GM12872 (cell line): ENCODE measurements around the gene EZR.

Experiments used
- TF ChIP-seq, protein P1 (sequence below): IDR thresholded peaks from 3 replicates; pipeline ENCODE4 v1.5.1; 2011; ENCODE audit warnings: low read depth, mild to moderate bottlenecking, low read length, moderate library complexity; ENCODE audit not compliant: insufficient read depth

EZR gene

DNA sequence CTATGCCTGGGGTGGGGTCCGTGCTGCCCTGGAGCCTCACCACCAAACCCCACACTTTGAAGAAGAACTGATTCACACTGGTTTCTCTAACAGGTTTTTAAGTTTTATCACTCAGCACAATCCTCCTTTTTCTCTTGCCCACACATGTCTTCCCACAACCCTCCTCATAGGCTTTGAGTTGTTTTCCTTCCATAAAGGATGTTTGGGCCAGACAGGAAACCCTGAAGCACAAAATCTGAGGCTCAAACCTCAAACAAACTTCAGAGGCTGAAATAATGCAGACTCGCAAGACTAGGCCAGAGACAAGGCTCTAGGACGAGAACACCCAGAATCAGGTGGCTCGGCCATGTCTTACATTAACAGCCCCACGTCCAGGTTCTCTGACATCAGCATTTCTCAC is 35.3 kb downstream of the EZR start:
- TF ChIP-seq, protein P1, sequence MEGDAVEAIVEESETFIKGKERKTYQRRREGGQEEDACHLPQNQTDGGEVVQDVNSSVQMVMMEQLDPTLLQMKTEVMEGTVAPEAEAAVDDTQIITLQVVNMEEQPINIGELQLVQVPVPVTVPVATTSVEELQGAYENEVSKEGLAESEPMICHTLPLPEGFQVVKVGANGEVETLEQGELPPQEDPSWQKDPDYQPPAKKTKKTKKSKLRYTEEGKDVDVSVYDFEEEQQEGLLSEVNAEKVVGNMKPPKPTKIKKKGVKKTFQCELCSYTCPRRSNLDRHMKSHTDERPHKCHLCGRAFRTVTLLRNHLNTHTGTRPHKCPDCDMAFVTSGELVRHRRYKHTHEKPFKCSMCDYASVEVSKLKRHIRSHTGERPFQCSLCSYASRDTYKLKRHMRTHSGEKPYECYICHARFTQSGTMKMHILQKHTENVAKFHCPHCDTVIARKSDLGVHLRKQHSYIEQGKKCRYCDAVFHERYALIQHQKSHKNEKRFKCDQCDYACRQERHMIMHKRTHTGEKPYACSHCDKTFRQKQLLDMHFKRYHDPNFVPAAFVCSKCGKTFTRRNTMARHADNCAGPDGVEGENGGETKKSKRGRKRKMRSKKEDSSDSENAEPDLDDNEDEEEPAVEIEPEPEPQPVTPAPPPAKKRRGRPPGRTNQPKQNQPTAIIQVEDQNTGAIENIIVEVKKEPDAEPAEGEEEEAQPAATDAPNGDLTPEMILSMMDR = no peak

DNA sequence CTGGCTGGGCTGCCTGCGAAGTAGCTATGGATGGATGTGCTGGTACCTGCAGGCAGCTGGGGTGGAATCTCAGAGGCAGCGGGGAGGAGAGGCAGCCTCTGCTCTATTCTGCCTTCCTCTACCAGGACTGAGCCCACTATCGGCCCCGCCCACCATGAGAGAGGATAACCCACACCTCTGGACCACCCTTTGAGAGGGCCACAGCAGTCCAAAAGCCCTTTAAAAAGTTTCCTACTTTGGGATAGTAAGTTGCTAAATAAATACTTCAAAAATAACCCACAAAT is 36.1 kb downstream of the EZR start:
- TF ChIP-seq, protein P1 = no peak

DNA sequence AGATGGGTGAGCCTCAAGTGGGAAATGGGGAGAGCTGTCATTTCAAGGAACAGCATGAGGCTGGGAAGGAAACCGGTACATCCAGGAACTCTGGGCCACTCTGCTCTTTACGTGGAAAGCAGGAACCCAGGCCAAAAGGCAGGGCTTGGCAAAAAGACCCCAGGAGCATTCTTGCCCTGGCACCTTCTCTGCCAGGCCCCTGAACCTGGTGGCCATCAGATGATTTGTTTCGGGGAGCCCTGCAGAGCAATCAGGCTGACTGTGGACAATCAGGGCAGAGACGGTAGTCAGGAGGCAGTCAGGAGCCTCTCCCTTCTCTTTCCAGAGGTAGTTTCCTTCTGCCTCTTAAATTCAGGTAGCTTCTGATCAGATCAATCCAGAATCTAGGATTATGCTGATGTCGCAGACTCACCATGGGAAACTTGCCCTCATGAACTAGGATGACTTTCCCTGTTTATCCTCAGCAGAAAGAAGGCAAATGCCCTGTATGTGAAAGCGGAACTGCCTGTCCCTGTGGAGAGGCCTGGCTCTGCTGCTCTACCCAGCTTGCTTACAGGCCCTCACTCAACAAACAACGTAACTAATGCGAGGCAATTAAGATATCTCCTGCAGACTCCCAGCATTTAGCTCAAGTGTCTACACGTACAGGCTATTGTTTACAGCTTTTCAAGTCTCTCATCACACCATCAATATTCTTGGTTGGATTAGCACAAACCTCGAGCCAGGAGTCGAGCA is 36.6 kb downstream of the EZR start:
- TF ChIP-seq, protein P1 = no peak

DNA sequence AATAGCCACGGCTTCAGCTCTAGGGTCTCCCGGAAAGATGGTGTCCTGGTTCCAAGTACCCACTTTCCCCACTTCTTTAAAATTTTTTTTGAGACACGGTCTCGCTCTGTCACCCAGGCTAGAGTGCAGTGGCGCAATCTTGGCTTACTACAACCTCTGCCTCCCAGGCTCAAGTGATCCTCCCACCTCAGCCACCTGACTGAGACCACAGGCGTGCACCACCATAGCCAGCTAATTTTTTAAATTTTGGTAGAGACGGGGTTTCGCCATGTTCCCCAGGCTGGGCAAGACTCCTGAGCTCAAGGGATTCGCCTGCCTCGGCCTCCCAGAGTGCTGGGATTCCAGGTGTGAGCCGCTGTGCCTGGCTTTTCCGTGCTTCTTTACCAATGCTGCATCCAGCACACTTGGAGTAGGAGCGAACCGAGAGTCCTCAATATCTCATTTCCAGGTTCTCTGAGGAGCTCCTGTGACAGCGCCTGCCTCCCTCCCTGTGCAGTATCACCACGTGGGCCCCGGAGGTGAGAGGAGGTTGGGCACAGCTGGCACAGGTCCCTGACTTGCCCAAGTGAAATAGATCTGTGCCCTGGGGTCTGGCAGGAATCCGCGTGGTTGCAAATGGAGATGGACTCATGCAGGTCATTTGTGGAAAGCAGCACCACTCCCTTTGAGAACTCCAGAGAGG is 37.3 kb downstream of the EZR start:
- TF ChIP-seq, protein P1 = no peak

DNA sequence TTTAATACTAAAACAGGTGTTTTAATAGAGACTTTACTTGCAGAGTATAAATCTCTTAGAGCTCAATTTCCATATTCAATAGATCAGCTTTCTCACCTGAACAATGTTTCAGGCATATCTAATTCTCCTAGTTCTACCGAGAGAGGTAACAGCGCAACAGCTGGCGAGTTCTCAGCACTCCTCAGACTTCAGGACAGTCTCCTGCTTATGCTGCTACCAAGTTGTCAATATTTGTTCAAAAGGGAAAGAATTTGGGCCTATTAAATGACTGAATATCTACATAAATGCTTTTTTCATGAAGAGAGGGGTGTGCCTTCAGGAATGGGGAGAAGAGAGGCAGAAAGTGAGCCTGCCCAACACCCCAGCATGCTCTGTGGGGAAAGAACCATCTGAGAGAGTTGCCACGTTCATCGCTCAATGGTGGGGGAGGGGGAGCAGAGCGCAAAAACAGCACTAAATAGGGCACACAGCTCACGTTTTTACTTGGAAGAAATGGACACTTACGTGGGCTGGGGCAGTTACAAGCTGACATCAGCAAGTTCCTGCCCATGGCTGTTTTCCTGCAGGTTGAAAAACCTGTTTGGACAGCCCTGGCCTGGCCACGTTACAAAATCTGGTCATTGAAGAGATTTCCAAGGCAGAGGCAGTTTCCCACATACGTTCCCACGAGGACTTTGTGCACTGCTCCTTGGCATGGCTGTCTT is 38.0 kb downstream of the EZR start:
- TF ChIP-seq, protein P1 = no peak

- TF ChIP-seq, protein P1 = no peak
Observed at GRCh38 chr6:158780246-158780884, 38.8 kb downstream of the EZR start.

DNA sequence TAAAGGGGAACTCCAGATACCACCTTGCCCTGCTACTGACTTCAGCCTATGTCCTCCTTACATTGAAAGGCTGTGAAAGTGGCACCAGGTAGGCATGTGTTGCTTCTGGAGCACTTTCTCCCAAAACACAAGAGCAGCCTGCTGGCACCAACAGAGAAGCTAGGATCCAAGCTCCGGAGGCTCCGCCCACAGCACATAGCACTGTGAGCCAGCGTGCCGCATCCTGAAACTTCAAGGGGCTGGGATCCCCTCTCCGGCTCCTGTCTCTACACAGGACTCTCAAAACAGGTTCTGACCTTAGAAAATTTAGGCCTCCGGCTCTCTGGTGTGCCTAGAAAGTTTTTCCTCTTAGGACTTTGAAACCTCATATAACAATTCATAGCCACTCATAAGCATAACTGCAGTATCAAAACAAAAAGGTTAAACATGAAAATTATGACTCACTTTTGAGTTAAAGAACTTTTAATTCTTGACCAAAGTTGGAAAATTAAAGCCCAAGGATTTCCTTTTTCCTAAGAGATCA is 41.1 kb downstream of the EZR start:
- TF ChIP-seq, protein P1 = no peak
